ENCODE measurements around the gene COL6A5. TPM values are rescaled to one million over a fixed set of nuclear protein-coding genes. Genes with fewer than 3 reads are reported as not detected.

The COL6A5 gene
- total and polyA plus RNA-seq, 2 donors (not counting 1 experiment from before 2014, with no cell fraction given): 0.06 to 0.66 TPM

GRCh38 chr3:130354430-130354829 is 9.0 kb downstream of the COL6A5 start:
- Histone ChIP-seq H3K27me3 (ENCODE audit: control insufficient read depth, insufficient read depth, low read length) (no peaks in the 10 kb centered on the region), H3K4me2 (ENCODE audit: extremely low read depth, insufficient read depth, low read length) (no peak overlapping the region), H4K20me1 (ENCODE audit: control insufficient read depth, extremely low read depth, insufficient read depth, low read length) (no peaks in the 10 kb centered on the region), H3K4me3 (replicated peaks in 1 of 4; ENCODE audit: control extremely low read depth in 1 of 4, insufficient read depth in 1 of 4, low read depth in 3 of 4, low read length in 4 of 4) (no peak overlapping the region), H3K9ac (ENCODE audit: insufficient read depth, low read length) (no peak overlapping the region), H3K36me3 (ENCODE audit: control insufficient read depth, insufficient read depth, low read length) (no peaks in the 10 kb centered on the region), H2AFZ (ENCODE audit: low read length) (no peak overlapping the region), H3K4me1 (ENCODE audit: control insufficient read depth, extremely low read depth, insufficient read depth, low read length) (no peaks in the 10 kb centered on the region), H3K79me2 (ENCODE audit: control insufficient read depth, insufficient read depth, low read length) (no peaks in the 10 kb centered on the region), H3K9me3 (ENCODE audit: control insufficient read depth, insufficient read depth, low read depth, low read length) (no peaks in the 10 kb centered on the region), H3K27ac (ENCODE audit: insufficient read depth, low read length) (no peak overlapping the region)
- DNase-seq (ENCODE audit: low read depth in 2 of 2): peak in 1 of 2 donors; percentile 15
- TF ChIP-seq CTCF (conservative IDR thresholded peaks at IDR 0.05 in 1 of 2, IDR thresholded peaks at IDR 0.05 in 1 of 2; ENCODE audit: low read depth in 1 of 2, low read length in 2 of 2): no peak
- no peak for TF ChIP-seq EZH2 (IDR thresholded peaks at IDR 0.05; ENCODE audit: low read length, missing control alignments)

GRCh38 chr3:130374033-130374432 is 28.6 kb downstream of the COL6A5 start:
- Histone ChIP-seq H3K4me3 (replicated peaks in 1 of 4; ENCODE audit: control extremely low read depth in 1 of 4, insufficient read depth in 1 of 4, low read depth in 3 of 4, low read length in 4 of 4) (no peak overlapping the region), H4K20me1 (ENCODE audit: control insufficient read depth, extremely low read depth, insufficient read depth, low read length) (no peaks in the 10 kb centered on the region), H3K27me3 (ENCODE audit: control insufficient read depth, insufficient read depth, low read length) (no peaks in the 10 kb centered on the region), H3K79me2 (ENCODE audit: control insufficient read depth, insufficient read depth, low read length) (no peaks in the 10 kb centered on the region), H3K27ac (ENCODE audit: insufficient read depth, low read length) (no peak overlapping the region), H2AFZ (ENCODE audit: low read length) (no peak overlapping the region), H3K4me1 (ENCODE audit: control insufficient read depth, extremely low read depth, insufficient read depth, low read length) (no peaks in the 10 kb centered on the region), H3K9me3 (ENCODE audit: control insufficient read depth, insufficient read depth, low read depth, low read length) (no peaks in the 10 kb centered on the region), H3K4me2 (ENCODE audit: extremely low read depth, insufficient read depth, low read length) (no peak overlapping the region), H3K36me3 (ENCODE audit: control insufficient read depth, insufficient read depth, low read length) (no peaks in the 10 kb centered on the region), H3K9ac (ENCODE audit: insufficient read depth, low read length) (no peak overlapping the region)
- no peak for DNase-seq (ENCODE audit: low read depth in 2 of 2)
- TF ChIP-seq EZH2 (IDR thresholded peaks at IDR 0.05; ENCODE audit: low read length, missing control alignments): no peak

GRCh38 chr3:130374908-130375307 is 29.4 kb downstream of the COL6A5 start:
- DNase-seq (ENCODE audit: low read depth in 2 of 2): no peak
- Histone ChIP-seq H3K4me3 (replicated peaks in 1 of 4; ENCODE audit: control extremely low read depth in 1 of 4, insufficient read depth in 1 of 4, low read depth in 3 of 4, low read length in 4 of 4) (no peak overlapping the region), H3K4me2 (ENCODE audit: extremely low read depth, insufficient read depth, low read length) (no peak overlapping the region), H4K20me1 (ENCODE audit: control insufficient read depth, extremely low read depth, insufficient read depth, low read length) (no peaks in the 10 kb centered on the region), H2AFZ (ENCODE audit: low read length) (no peak overlapping the region), H3K9ac (ENCODE audit: insufficient read depth, low read length) (no peak overlapping the region), H3K4me1 (ENCODE audit: control insufficient read depth, extremely low read depth, insufficient read depth, low read length) (no peaks in the 10 kb centered on the region), H3K27me3 (ENCODE audit: control insufficient read depth, insufficient read depth, low read length) (no peaks in the 10 kb centered on the region), H3K9me3 (ENCODE audit: control insufficient read depth, insufficient read depth, low read depth, low read length) (no peaks in the 10 kb centered on the region), H3K79me2 (ENCODE audit: control insufficient read depth, insufficient read depth, low read length) (no peaks in the 10 kb centered on the region), H3K36me3 (ENCODE audit: control insufficient read depth, insufficient read depth, low read length) (no peaks in the 10 kb centered on the region), H3K27ac (ENCODE audit: insufficient read depth, low read length) (no peak overlapping the region)
- TF ChIP-seq EZH2 (IDR thresholded peaks at IDR 0.05; ENCODE audit: low read length, missing control alignments): no peak
- no peak for TF ChIP-seq CTCF (conservative IDR thresholded peaks at IDR 0.05 in 1 of 2, IDR thresholded peaks at IDR 0.05 in 1 of 2; ENCODE audit: low read depth in 1 of 2, low read length in 2 of 2)
